GM18867 (cell line): ENCODE data around the gene CLCN6.

ENCODE experiments used
- ATAC-seq: cut with Tn5 transposase; IDR thresholded peaks from one replicate; pipeline ENCODE4 v1.9.1; 2021; ENCODE audit warnings: mild to moderate bottlenecking, moderate library complexity; ENCODE audit not compliant: unreplicated experiment

The CLCN6 gene

DNA sequence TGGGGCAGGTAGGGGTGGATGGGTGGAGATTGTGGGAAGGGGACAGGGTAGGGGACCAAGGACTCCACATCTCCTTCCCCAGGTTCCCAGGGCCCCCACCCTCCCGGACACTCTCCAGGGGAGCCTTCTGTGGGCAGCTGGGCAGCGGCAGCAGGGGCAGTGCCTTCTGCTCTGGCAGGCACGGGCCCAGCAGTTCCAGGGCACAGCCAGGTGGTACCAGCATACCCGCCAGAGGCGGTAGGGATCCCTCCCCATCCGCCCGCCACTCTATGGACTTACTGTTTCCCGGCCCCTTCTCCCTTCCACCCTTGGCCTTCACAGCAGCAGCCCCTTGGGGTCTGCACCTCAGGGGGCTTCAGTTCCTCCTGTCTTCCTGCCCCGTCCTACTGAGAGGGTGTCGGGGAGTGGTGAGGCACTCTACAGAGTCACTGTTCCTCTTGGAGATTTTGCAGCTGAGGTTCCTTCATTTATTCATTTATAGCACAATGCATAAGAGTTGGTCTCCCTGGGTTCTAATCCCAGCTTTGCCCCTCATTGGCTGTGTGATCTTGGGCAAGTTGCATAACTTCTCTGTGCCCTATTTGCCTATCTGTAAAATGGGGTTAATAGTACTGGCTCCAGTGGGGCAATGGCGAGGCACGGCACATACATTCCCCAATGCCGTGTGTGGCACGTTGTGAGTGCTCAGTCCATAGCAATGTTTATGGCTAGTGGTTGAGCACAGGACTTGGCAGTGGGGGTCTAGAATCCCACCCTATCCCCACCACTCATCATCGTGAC, 27.0 kb upstream of the CLCN6 start:
- no peak for ATAC-seq

DNA sequence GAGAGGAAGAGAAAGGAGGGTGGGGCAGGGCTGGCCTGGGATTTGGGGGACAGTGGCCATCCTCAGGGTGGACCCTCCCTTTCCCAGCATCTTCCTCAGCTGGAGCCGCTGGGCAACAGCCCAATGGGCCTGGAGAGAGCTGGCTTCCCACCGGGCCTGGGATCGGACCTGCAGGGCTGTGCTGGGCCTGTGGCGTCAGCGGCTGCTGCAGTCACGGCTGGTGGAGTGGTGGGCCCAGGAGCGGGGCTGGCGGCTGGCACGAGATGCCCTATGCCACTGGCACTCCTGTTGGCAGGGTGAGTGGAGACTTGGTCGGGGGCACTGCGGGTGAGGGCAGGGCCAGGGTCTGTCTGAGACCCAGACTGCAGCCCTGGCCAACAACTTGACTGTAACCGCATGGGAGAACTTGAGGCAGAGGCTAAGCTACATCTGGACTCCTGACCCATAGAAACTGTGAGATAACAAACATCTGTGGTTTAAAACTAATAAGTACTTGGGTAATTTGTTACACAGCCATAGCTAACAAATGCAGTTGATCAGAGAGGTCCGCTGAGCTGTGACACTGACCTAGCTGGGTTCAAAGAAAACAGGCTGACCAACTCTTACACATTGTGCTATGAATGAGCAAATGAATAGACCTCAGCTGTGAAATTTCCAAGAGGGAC, 26.1 kb upstream of the CLCN6 start:
- no peak for ATAC-seq

DNA sequence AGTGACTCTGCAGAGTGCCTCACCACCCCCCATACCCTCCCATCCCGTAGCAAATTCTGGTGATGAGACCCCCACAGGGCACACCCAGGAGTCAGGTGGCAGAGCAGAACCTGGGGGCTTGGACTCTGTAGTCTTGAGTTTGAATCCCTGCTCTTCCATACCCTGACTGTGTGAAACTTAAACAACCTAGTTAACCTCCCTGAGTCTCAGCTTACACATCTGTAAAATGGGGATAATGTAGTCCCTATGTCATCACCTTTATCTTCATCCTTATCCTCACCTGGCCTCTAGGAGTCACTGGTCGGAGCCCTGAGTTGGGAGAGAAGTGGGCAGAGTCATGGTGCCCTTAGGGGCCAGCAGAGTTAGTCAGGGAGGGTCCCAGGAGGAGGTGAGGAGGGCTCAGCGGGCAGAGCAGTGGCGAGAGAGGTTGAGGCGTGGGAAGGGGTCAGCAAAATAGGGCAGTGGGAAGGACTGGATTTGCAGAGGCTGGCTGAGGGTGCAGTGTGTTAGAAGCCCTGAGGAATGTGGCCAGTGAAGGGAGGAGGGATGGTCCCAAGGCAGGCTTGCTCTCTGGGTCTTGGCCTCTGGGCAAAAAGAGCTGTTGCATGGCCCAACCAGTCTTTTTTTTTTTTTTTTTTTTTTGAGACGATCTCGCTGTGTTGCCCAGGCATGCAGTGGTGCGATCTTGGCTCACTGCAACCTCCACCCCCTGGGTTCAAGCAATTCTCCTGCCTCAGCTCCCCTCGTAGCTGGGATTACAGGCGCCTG, 25.4 kb upstream of the CLCN6 start:
- ATAC-seq, result no peak

DNA sequence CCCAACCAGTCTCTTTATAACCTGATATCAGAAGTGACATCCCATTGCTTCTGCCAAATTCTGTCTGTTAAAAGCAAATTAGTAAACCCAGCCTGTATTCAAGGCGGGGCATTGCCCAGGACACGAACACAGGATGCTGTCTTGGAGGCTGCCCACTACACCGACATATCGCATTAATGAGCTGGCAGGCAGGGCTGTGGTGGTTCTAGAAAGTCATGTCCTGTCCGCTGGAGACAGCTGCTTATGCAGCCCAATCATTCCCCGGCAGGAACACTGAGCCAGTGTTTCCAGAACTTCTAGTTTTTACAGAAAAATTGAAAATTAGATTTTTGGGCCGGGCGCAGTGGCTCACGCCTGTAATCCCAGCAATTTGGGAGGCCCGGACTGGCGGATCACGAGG, 24.7 kb upstream of the CLCN6 start:
- no peak for ATAC-seq

DNA sequence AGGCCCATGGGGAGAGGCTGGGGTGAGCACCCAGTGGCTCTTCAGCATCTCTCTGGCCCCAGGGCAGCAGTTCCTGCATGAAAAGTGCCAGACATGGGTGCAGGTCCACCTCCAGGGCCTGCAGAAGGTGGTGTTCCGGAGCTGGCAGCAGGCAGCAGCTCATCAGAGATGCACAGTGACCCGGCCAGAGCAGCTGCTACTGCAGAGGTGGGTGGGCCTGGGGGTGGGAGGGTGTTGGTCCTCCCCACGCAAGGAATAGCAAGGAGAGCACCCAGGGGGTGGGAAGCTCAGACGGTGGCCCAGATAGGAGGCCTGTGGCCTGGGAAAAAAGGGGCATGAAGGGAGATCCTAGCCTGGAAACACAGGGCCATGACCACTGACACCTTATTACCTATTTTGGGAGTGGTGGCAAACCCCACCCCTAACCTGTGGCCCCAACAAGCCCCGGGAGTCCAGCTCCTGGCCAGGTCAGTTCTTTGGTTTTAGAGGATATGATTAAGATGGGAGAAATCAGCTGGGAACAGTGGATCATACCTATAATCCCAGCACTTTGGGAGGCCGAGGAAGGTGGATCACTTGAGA, 23.8 kb upstream of the CLCN6 start:
- no peak for ATAC-seq

DNA sequence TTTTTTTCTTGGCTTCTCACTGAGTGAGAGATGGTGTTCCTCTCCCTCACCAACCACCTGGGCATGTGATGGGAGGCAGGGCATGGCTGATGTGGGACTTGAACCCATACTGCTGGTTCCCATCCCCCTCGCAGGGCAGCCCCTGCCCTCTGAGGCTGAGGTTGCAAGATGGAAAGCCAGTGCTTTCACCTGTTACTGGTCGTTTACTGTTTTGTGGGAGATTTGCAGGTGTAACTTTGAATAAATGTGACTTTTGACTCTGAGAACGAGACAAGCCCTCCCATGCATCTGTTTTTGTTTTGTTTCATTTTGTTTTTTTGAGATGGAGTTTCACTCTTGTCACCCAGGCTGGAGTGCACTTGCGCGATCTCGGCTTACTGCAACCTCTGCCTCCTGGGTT, 22.4 kb upstream of the CLCN6 start:
- no peak for ATAC-seq

DNA sequence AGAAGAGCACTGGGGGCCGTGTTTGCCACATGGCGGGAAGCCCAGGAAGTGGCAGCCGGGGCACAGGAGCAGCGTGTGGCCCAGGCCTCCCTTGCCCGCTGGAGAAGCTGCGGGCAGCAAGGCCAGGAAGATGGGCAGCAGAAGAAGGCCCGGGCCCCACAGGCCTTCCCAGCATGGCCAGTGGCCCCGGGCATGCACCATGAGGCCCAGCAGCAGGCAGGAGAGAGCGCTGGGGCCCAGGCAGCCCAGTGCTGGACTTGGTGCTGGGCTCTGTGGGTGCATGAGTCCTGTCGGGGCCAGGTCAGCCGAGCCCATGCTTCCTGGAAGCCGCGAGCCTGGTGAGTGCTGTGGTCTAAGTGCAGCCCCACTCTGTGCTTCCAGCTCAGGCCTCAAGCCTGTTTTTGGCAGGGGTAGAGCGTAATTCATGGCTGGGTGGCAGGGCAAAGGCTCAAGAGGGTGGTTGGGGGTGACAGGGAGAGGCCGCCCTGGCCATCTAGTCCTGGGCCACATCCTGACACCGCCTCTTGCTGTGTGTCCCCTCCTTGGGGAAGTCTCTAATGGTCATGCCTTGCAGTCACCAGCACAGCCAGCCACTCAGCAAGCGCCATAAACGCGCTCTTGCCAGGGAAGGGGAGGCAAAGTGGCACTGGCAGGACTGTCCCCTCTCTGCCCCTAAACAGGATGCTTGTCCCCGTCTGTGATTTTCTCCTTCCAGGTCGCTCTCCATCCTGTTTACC, 21.6 kb upstream of the CLCN6 start:
- ATAC-seq, result no peak

DNA sequence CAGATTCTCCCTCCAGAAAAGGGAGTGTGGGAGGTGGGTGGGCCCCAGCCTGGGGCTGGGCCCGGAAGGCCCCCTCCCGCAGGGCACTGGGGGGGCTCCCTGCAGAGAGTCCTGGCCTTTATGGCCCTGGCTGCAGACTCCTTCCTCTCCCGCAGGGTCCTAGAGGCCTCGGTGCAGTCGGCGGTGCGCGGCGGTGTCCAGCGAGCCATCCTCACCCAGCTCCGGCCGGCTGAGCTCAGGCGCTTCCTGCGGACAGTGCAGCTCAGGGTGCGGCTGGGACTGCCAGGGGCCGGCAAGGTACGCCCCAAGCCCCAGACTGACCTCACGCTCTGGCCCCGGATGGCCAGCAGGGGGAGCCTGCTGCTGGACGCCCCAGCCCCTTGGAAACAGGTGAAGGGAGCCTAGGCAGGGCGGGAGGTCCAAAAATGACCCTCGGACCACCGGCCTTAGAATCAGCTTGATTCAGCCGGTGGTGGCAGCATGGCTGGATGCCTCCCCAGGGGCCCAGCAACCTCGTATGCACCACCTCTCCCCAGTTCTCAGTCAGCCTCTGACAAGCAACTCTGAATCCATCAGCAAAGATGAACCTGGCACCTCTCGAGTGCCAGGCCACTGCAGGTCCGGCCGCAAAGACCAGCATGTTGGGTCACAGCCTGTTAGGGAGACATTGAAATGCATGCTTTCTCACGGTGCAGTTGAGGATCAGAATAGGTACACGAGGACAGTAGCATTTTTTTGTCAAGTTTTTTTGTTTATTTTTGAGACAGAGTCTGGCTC, 20.8 kb upstream of the CLCN6 start:
- ATAC-seq, result no peak

DNA sequence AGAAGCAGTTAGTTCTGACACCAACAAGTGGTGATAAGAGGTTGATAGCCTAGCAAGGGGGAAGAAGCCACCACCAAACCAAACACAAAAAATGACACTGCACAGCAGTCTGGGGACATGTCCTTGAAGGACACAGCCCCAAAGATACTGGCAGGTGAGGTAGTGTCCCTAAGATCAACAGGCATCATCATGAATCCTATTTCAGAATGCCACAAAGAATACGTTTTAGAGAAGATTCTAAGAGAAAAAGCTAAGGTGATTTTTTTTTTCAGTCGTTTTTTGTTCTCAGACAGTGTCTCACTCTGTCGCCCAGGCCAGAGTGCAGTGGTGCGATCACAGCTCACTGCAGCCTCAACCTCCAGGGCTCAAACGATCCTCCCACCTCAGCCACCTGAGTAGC, 19.8 kb upstream of the CLCN6 start:
- ATAC-seq, result no peak

DNA sequence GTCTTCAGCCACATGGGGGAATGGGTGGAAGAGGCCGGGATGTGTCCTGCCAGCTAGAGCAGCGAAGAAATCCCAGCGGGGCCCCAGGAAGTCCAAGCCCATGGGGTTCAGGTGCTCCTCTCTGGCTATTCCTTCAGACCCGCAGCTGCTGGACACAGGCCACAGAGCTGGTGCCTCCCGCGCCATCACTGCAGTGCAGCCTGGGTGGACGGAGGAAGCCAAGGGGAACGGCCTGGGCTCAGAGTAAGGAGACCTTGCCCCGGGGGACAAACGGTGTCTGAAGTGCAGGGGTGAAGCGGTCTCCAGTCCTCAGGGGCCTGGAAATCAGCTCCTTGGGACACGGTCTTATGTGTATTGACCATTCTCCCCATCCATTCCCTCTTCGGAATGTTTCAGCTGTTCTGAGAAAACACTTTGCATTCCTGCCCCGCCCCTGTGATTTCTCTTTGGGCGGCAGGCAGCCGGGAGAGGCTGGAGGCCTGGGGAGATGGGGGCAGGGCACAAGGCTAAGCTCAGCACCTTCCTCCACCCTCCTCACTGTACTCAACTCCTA, 18.7 kb upstream of the CLCN6 start:
- ATAC-seq, result no peak

DNA sequence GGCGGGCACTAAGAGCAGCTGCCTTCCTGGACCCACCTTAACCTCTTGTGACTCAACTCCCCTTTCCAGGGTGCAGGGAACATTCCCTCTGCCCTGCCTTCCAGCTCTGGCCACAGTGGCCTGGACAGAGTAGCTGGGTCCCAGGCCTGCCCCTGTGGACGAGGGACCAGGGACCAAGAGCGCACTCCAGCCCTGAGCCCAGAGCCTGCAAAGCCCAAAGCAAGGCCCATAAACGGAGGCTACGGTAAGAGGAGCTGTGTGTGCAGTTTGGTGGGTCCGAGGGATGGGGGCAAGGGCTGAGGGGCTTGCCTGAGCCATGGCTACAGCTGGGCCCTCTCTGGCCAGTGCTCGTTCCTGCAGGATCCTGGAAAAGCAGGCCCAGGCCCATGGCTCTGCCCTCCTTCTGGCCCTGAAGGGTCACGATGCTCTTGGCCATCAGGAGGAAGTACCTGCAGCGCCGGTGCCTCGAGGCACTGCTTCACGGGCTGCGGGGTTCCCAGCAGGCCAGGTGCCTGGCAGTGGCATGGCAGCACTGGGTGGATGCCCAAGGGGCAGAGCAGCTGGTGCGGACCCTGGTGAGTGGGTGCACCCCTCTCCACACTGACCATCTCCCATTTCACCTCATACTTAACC, 18.1 kb upstream of the CLCN6 start:
- ATAC-seq, result no peak

DNA sequence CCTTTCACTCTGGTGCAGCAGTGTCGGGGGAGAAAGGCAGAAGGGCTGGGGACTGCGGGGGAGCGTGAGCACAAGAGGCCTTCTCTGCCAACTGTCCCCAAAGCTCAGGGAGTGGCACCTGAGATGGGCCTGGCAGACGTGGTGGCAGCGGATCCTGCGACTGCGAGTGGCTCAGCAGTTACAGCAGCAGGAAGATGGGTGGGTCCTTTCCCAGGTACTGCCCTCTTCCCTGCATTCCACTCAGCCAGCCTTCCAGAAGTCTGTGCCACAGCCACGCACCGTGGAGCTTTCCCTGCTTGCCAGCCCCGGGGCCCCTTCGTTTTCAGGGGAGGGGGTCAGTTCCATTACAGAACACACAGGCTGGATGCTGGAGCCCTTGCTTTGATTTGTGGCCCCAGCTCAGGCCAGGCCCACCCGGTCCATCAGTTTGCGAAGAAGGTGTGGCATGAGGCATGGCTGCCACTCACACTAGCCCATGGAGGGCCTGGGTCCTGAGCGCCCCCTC, 17.4 kb upstream of the CLCN6 start:
- ATAC-seq, result no peak

DNA sequence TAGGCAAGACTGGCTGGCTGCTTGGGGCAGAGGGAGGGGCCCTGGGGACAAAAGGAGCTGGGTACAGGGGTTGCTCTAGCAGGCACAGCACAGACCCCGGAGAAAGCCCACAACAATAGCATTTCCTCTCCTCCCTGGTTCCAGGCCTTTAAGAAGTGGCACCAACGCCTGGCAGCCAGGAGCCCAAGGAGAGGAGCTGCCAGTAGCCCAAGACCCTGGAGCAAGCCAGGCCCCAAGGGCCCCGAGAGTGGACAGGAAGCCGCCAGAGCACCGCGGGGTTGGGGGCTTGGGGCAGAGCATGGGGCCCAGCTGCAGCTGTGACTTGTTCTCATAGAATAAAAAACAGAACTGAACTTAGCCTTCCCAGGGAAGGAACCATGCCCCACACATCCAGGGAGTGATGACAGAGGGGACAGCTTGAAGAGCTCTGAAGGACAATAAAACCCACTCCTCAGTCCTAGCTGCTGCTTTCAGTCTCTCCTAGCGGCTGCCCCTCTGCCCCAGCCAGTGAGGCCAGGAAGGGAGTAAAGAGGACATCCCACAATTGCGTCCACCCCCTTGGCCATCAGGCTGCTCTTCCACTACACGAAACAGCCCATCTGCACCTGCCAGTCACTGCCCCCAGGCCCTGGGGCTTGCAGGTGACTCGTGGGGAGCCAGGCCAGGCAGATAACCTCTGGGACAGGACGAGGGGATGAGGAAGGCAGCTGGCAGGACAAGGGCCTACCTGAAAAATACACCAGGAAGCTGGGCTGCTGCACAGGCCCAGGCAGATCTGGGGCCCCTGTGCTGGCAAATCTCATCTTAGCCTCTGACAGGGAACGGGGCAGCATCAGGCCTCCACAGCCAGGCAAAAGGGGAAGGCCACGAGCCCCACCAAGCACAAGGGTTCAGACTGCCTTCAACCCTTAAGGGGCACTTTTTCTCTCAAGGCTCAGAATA, 16.6 kb upstream of the CLCN6 start:
- no peak for ATAC-seq

DNA sequence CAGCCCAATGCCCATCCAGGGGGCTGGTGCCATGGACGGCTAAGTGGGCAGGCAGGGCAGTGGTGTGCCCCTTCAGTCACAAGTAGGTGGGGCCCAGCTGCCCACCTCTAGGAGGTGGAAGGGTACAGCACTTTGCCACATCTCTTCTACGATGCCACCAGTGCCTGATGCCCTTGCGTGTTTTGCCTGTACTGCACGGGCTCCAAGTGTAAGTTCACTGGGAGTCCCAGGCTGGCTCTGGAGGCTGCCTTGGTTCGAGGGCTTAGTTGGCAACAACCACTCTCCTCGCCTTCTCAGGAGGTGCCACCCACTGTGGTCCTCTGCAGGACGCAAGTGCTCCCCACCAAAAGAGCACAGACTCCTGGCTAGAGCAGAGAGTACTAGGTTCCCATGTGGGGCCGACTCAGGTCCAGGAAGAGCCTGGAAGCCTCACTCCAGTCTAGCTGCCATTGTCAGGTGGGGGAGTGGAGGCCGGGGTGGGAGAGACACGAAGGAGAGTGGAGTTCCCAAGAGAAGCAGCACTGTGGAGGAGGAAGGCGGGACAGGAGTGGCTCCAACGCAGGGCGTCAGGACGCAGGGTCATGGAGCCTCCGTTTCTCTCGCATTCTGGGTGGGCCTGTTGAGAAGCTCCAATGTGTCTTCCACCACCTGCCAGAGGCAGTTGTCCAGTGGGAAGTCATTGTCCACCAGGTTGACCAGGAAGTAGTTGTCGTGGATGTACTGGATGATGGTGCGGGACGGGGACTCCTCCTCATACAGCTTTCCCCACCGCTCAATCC, 15.7 kb upstream of the CLCN6 start:
- ATAC-seq, result no peak

DNA sequence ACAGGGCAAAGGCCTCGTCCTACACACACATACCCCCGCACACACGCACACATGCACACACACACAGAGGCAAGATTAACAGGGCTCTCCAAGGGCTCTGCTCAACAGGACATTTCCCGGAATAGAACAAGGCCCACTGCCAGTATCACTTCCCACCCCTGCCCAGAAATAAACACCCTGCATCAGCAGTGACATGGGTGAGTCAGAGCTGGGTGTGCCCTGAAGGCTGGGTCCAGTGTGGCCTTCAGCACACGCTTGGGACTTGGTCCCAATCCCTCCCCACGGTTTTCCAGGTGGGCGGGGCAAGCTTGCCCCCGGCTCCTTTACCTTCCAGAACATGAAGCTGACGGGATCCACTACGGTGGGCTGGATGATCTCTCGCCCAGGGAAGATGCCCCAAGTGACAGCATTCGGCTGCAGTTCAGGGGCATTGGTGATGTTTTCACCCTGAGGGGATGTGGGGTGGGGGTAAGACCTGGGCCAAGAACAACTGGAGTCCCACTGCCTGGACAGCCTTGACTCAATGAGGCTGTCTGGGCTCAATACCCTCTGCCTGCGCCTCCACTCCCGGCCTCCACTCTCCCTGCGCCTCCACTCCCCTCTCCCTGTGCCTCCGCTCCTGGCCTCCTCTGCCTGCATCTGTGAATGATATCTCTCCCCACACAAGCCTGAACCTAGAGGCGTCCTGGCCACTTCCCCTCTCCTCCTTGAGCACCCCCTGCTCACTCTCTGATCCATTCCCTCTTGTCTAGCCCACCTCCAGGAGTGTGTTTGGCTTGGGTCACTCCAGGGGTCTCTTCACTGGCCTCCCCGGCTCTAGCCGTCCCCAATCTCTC, 14.9 kb upstream of the CLCN6 start:
- ATAC-seq, result no peak

DNA sequence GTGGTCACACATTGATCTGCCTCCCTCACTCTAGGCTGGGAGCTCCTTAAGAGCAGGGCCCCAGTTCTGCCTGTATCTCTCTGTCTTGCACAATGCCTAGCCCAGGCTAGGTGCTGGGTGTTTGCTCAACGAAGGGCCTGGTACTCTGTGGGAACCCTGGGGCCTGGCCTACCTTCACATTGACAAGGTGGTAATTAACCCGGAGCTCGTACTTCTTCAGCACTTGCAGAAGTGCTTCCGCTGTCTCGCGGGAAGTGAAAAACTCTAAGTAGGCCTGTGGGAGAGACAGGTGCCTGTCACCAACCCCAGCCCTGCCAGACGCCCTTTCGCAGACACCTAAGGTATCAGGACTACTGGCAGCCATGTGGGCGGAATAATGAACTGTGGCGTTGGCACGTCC, 13.9 kb upstream of the CLCN6 start:
- no peak for ATAC-seq
